Measurements from ENCODE around the gene KIAA1671. TPM values are rescaled to one million over a fixed set of nuclear protein-coding genes. Genes with fewer than 3 reads are reported as not detected.

Gene KIAA1671
- polyA plus RNA-seq, 3 donors = not detected

GRCh38 chr22:25084405-25085107 is 132.0 kb downstream of the KIAA1671 start:
- DNase-seq = no peak
- intact Hi-C loops (cut with micrococcal nuclease) = no loop called here
- WGBS (ENCODE audit: insufficient coverage) = 80% methylated on average over 5 of the region's 9 CpGs
- Histone ChIP-seq H3K4me3 (replicated peaks in 1 of 3; ENCODE audit: low read depth in 2 of 3, low read length in 3 of 3) (no peak overlapping the region), H3K9me3 (replicated peaks in 1 of 2; ENCODE audit: control insufficient read depth in 1 of 2, insufficient read depth in 1 of 2, low read length in 2 of 2) (peaks cover 0 to 4% of the 10 kb centered on the region in 2 donors), H3K9ac (ENCODE audit: insufficient read depth, low read length, poor library complexity, severe bottlenecking) (no peak overlapping the region), H3K27ac (ENCODE audit: low read depth in 1 of 2, low read length in 2 of 2) (no peak overlapping the region), H3K4me2 (replicated peaks; ENCODE audit: extremely low read depth, low read length, poor library complexity, severe bottlenecking) (no peak overlapping the region), H3K79me2 (ENCODE audit: insufficient read depth, low read length) (no peaks in the 10 kb centered on the region), H3K27me3 (ENCODE audit: control insufficient read depth in 2 of 2, insufficient read depth in 2 of 2, low read length in 2 of 2) (no peaks in the 10 kb centered on the region), H4K20me1 (ENCODE audit: insufficient read depth, low read length) (no peaks in the 10 kb centered on the region), H3K4me1 (ENCODE audit: control insufficient read depth in 1 of 2, insufficient read depth in 2 of 2, low read length in 2 of 2) (no peaks in the 10 kb centered on the region), H3K36me3 (replicated peaks in 1 of 2; ENCODE audit: control insufficient read depth in 1 of 2, insufficient read depth in 2 of 2, low read length in 2 of 2) (no peaks in the 10 kb centered on the region), H2AFZ (ENCODE audit: insufficient read depth, low read depth, low read length, poor library complexity, severe bottlenecking) (no peak overlapping the region)
- peaks cover 3% of the 10 kb centered on the region for H3K4me1 Mint-ChIP-seq
- peaks cover 3 to 8% (median 8%) of the 10 kb centered on the region in 3 donors for H3K27me3 Mint-ChIP-seq (ENCODE audit: low read depth in 3 of 3)
- no peak overlapping the region for H3K27ac Mint-ChIP-seq
- no peak for TF ChIP-seq CTCF (IDR thresholded peaks at IDR 0.05)
- no peak overlapping the region for H3K4me3 Mint-ChIP-seq
- H3K36me3 Mint-ChIP-seq = no peaks in the 10 kb centered on the region
- peaks cover 0 to 8% (median 3%) of the 10 kb centered on the region in 7 donors for H3K9me3 Mint-ChIP-seq

GRCh38 chr22:25085156-25085555 is 132.6 kb downstream of the KIAA1671 start:
- H3K9ac ChIP-seq (ENCODE audit: insufficient read depth, low read length, poor library complexity, severe bottlenecking) = no peak overlapping the region
- no peaks in the 10 kb centered on the region for H4K20me1 ChIP-seq (ENCODE audit: insufficient read depth, low read length)
- Mint-ChIP-seq H3K4me1 (peaks cover 3% of the 10 kb centered on the region), H3K4me3 (no peak overlapping the region), H3K27me3 (ENCODE audit: low read depth in 3 of 3) (peaks cover 5 to 8% (median 8%) of the 10 kb centered on the region in 3 donors), H3K36me3 (no peaks in the 10 kb centered on the region), H3K27ac (no peak overlapping the region), H3K9me3 (peaks cover 0 to 8% (median 3%) of the 10 kb centered on the region in 7 donors)
- H3K4me1 ChIP-seq (ENCODE audit: control insufficient read depth in 1 of 2, insufficient read depth in 2 of 2, low read length in 2 of 2) = no peaks in the 10 kb centered on the region
- H3K4me2 ChIP-seq (replicated peaks; ENCODE audit: extremely low read depth, low read length, poor library complexity, severe bottlenecking) = no peak overlapping the region
- no peak for DNase-seq
- H3K36me3 ChIP-seq (replicated peaks in 1 of 2; ENCODE audit: control insufficient read depth in 1 of 2, insufficient read depth in 2 of 2, low read length in 2 of 2) = no peaks in the 10 kb centered on the region
- H3K79me2 ChIP-seq (ENCODE audit: insufficient read depth, low read length) = no peaks in the 10 kb centered on the region
- H3K27ac ChIP-seq (ENCODE audit: low read depth in 1 of 2, low read length in 2 of 2) = no peak overlapping the region
- H2AFZ ChIP-seq (ENCODE audit: insufficient read depth, low read depth, low read length, poor library complexity, severe bottlenecking) = no peak overlapping the region
- 91% methylated on average over 2 of the region's 6 CpGs for WGBS (ENCODE audit: insufficient coverage)
- no peak for TF ChIP-seq CTCF (IDR thresholded peaks at IDR 0.05)
- peaks cover 0 to 4% of the 10 kb centered on the region in 2 donors for H3K9me3 ChIP-seq (replicated peaks in 1 of 2; ENCODE audit: control insufficient read depth in 1 of 2, insufficient read depth in 1 of 2, low read length in 2 of 2)
- H3K27me3 ChIP-seq (ENCODE audit: control insufficient read depth in 2 of 2, insufficient read depth in 2 of 2, low read length in 2 of 2) = no peaks in the 10 kb centered on the region
- intact Hi-C loops (cut with micrococcal nuclease) = no loop called here
- H3K4me3 ChIP-seq (replicated peaks in 1 of 3; ENCODE audit: low read depth in 2 of 3, low read length in 3 of 3) = no peak overlapping the region

All from CD14-positive monocyte (primary cell).